Keratinocyte (primary cell): ENCODE data around the gene SLC36A2. TPM values are rescaled to one million over a fixed set of nuclear protein-coding genes. Genes with fewer than 3 reads are reported as not detected.

Source experiments
- DNase-seq: peaks from one replicate; pipeline ENCODE4 v3.0.0-alpha.2; 2011; ENCODE audit warnings: low read depth, missing footprints, low spot score
- FAIRE-seq: peaks from 2 replicates; lab custom pipeline; 2011; peaks lifted over from hg19 to GRCh38; lab: Jason Lieb, UNC
- H2AFZ ChIP-seq: 2 replicates; pipeline ENCODE4 v1.6.0; 2012; ENCODE audit warnings: low read length, control low read depth, inconsistent platforms; ENCODE audit not compliant: control insufficient read depth
- H3K27ac ChIP-seq: 2 replicates; pipeline ENCODE4 v1.5.1; 2011; ENCODE audit warnings: low read length; ENCODE audit not compliant: control insufficient read depth, insufficient read depth
- H3K27me3 ChIP-seq: 3 replicates; pipeline ENCODE4 v1.6.0; 2011; ENCODE audit warnings: low read length; ENCODE audit not compliant: control insufficient read depth, insufficient read depth; ENCODE audit errors: extremely low read depth
- H3K36me3 ChIP-seq, 2 experiments: 2 replicates in 1 of 2; 3 replicates in 1 of 2; pipeline ENCODE4 v1.5.1; 2011; ENCODE audit warnings: low read length in 2 of 2, mild to moderate bottlenecking in 1 of 2; ENCODE audit not compliant: control insufficient read depth in 2 of 2, insufficient read depth in 2 of 2; ENCODE audit errors: extremely low read depth in 1 of 2
- H3K4me1 ChIP-seq: 3 replicates; pipeline ENCODE4 v1.5.1; 2011; ENCODE audit warnings: low read length; ENCODE audit not compliant: control insufficient read depth, insufficient read depth; ENCODE audit errors: extremely low read depth
- H3K4me2 ChIP-seq: 3 replicates; pipeline ENCODE4 v1.6.0; 2011; ENCODE audit warnings: low read depth, low read length; ENCODE audit not compliant: control insufficient read depth, insufficient read depth; ENCODE audit errors: extremely low read depth
- H3K4me3 ChIP-seq, 3 experiments: fragments of 200-600 bp in 1 of 3; sonication (generic) in 1 of 3; 2 replicates in 2 of 3; 3 replicates in 1 of 3; pipeline ENCODE4 v1.5.1; 2011 to 2016; ENCODE audit warnings: low read length in 3 of 3, mild to moderate bottlenecking in 3 of 3, control low read depth in 2 of 3, inconsistent platforms in 1 of 3, low read depth in 1 of 3, mixed read lengths in 1 of 3, mixed run types in 1 of 3, moderate library complexity in 1 of 3; ENCODE audit not compliant: control insufficient read depth in 2 of 3, insufficient read depth in 2 of 3; ENCODE audit errors: extremely low read depth in 1 of 3
- H3K79me2 ChIP-seq: 2 replicates; pipeline ENCODE4 v1.6.0; 2012; ENCODE audit warnings: low read length; ENCODE audit not compliant: control insufficient read depth, insufficient read depth
- H3K9ac ChIP-seq: 3 replicates; pipeline ENCODE4 v1.6.0; 2011; ENCODE audit warnings: low read length; ENCODE audit not compliant: control insufficient read depth, insufficient read depth; ENCODE audit errors: extremely low read depth
- H3K9me1 ChIP-seq: 3 replicates; pipeline ENCODE4 v1.6.0; 2011; ENCODE audit warnings: low read length; ENCODE audit not compliant: control insufficient read depth, insufficient read depth; ENCODE audit errors: extremely low read depth
- H3K9me3 ChIP-seq: 2 replicates; pipeline ENCODE4 v1.5.1; 2012; ENCODE audit warnings: low read depth, low read length; ENCODE audit not compliant: control insufficient read depth
- H4K20me1 ChIP-seq: 3 replicates; pipeline ENCODE4 v1.6.0; 2011; ENCODE audit warnings: low read length; ENCODE audit not compliant: control insufficient read depth, insufficient read depth; ENCODE audit errors: extremely low read depth
- EZH2 ChIP-seq: IDR thresholded peaks from one replicate; pipeline ENCODE4 v1.6.1; 2012; ENCODE audit warnings: inconsistent platforms, mild to moderate bottlenecking, low read length, moderate library complexity
- dilution Hi-C: fragments of 300-500 bp; cut with MboI; formaldehyde crosslinking; loops from one replicate; pipeline ENCODE4 v1.7.0; 2020; ENCODE audit warnings: low sequenced_read_pairs; ENCODE audit not compliant: extremely low pct_ligation_motif_present
- polyA plus RNA-seq, 5 experiments: library from polyadenylated mRNA; depleted of rRNA in 3 of 5; stranded (reverse) in 3 of 5; stranded (forward) in 1 of 5; unstranded in 1 of 5; fragments of >200 nt; gene quantifications; 1 replicate in 1 of 5; 2 replicates in 3 of 5; 3 replicates in 1 of 5; pipeline versions ENCODE4 v1.2.1 to v1.2.3, GENCODE V29; 2011 to 2012; ENCODE audit warnings: missing spikeins in 2 of 5, low read depth in 1 of 5, low replicate concordance in 1 of 5
- TF ChIP-seq, protein P1 (sequence below), 3 experiments: IDR thresholded peaks in 1 of 3; conservative IDR thresholded peaks in 1 of 3; optimal IDR thresholded peaks in 1 of 3; 2 replicates in 2 of 3; 3 replicates in 1 of 3; pipeline versions ENCODE3 to v1.5.1; 2011; ENCODE audit warnings: low read length in 3 of 3, mild to moderate bottlenecking in 3 of 3, moderate library complexity in 2 of 3, control low read depth in 1 of 3, inconsistent platforms in 1 of 3; ENCODE audit not compliant: insufficient read depth in 2 of 3; ENCODE audit errors: extremely low read depth in 1 of 3

SLC36A2 gene
- polyA plus RNA-seq, 1 donor (not counting 4 experiments of a cell fraction or from before 2014, with no cell fraction given), result not detected

DNA sequence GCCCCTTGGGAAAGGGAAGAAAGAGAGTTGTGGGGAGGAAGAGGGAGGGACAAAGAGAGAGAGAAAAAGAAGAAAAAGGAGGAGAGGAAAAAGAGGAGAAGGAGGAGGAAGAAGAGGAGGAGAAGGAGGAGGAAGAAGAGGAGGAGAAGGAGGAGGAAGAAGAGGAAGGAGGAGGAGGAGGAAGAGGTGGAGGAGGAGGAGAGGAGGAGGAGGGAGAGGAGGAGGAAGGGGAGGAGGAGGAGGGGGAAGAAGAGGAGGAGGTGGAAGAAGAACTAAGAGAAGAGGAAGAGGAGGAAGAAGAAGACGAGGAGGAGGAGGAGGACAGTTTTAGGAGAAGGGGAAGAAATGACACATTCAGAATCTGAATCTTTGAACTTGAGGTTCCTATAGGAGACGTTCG is 7.4 kb downstream of the SLC36A2 start:
- Histone ChIP-seq H3K9me1 (no peaks in the 10 kb centered on the region), H3K4me3 (no peak overlapping the region), H2AFZ (no peak overlapping the region), H4K20me1 (no peaks in the 10 kb centered on the region), H3K9ac (no peak overlapping the region), H3K4me2 (no peak overlapping the region), H3K27ac (no peak overlapping the region), H3K9me3 (no peaks in the 10 kb centered on the region), H3K36me3 (no peaks in the 10 kb centered on the region), H3K4me1 (no peaks in the 10 kb centered on the region), H3K27me3 (peaks cover 26% of the 10 kb centered on the region), H3K79me2 (no peaks in the 10 kb centered on the region)
- FAIRE-seq (no peak), DNase-seq (no peak)
- TF ChIP-seq, protein P1, sequence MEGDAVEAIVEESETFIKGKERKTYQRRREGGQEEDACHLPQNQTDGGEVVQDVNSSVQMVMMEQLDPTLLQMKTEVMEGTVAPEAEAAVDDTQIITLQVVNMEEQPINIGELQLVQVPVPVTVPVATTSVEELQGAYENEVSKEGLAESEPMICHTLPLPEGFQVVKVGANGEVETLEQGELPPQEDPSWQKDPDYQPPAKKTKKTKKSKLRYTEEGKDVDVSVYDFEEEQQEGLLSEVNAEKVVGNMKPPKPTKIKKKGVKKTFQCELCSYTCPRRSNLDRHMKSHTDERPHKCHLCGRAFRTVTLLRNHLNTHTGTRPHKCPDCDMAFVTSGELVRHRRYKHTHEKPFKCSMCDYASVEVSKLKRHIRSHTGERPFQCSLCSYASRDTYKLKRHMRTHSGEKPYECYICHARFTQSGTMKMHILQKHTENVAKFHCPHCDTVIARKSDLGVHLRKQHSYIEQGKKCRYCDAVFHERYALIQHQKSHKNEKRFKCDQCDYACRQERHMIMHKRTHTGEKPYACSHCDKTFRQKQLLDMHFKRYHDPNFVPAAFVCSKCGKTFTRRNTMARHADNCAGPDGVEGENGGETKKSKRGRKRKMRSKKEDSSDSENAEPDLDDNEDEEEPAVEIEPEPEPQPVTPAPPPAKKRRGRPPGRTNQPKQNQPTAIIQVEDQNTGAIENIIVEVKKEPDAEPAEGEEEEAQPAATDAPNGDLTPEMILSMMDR (optimal IDR thresholded peaks at IDR 0.05 in 1 of 3, IDR thresholded peaks at IDR 0.05 in 1 of 3, conservative IDR thresholded peaks at IDR 0.05 in 1 of 3; ENCODE audit: extremely low read depth in 1 of 3, insufficient read depth in 2 of 3, low read length in 3 of 3), result no peak
- no peak for TF ChIP-seq EZH2
- dilution Hi-C loops, result no loop called here

DNA sequence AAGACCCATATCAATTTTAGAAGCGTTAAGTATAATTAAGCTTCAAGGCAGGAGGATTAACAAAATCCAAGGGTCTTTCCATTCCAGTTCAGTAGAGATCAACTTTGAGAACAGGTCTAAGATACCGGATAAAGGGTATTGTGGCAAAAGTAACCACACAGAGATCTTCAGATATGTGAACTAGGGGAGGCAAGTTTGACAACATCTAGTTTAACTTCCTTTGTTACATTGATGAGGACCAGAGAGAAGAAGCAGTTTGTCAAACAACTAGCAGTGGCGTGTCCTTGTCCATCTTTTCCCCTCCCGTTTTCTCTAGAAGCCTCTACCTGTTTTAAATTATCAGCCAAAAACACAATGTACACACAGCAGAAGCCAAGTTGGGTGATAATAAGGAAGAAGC is 8.6 kb downstream of the SLC36A2 start:
- H3K27ac ChIP-seq, result no peak overlapping the region
- H3K4me2 ChIP-seq, result no peak overlapping the region
- H3K4me3 ChIP-seq, result no peak overlapping the region
- H3K27me3 ChIP-seq, result peaks cover 13% of the 10 kb centered on the region
- no peak overlapping the region for H3K9ac ChIP-seq
- no peaks in the 10 kb centered on the region for H3K9me3 ChIP-seq
- H3K36me3 ChIP-seq, result no peaks in the 10 kb centered on the region
- dilution Hi-C loops, result no loop called here
- H3K4me1 ChIP-seq, result no peaks in the 10 kb centered on the region
- TF ChIP-seq, protein P1 (optimal IDR thresholded peaks at IDR 0.05 in 1 of 3, IDR thresholded peaks at IDR 0.05 in 1 of 3, conservative IDR thresholded peaks at IDR 0.05 in 1 of 3; ENCODE audit: extremely low read depth in 1 of 3, insufficient read depth in 2 of 3, low read length in 3 of 3), result no peak
- TF ChIP-seq EZH2, result no peak
- no peaks in the 10 kb centered on the region for H4K20me1 ChIP-seq
- FAIRE-seq (no peak), DNase-seq (no peak)
- no peak overlapping the region for H2AFZ ChIP-seq
- no peaks in the 10 kb centered on the region for H3K79me2 ChIP-seq
- H3K9me1 ChIP-seq, result no peaks in the 10 kb centered on the region
